ENCODE measurements around the gene BTF3.

Gene BTF3

DNA sequence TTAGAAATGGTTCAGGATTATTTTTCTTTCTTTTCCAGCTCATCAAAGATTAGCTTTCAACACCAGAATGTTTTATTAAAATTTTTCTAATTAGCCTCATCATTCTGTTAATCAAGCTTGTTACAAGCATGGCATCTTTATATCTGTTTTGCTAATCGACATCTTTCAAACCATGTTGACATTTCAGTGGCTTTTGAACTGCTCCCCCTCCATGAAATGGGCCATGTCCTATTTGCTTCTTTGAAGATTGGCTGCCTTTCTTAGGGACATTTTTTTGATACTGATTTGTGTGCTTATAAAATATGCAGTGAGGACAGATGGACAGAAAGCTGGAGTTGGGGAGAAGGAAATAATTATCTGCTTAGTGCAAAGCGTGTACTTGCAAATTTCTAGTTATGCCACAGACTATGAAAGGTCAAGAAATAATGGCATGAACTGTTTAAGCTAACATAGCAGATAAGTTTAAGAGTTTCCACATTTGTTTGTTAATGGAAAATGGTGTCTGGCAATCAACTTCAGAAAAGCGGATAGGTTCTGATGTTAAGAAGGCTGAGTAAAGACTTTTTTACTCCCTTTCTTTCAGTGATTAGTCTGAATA is 27.5 kb downstream of the BTF3 start:
- no peak for DNase-seq

DNA sequence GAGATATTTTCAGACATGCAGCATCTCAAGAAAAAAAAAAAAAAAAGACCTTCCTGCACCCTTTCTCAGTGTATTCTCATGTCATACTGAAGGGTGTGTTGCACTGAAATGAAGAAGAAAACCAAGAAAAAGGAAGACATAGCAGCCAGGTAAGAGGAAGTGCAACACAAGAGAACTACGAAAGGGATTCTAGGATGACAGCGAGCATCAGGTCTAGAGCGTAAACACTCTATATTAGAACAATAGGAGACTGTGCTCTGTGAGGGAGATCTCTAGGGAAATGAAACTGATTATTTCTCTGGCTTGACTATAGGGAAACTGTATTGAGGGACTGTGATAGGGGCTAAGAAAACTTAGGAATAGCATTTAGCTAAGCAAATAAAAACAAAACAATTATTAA is 30.0 kb downstream of the BTF3 start:
- DNase-seq: no peak

DNA sequence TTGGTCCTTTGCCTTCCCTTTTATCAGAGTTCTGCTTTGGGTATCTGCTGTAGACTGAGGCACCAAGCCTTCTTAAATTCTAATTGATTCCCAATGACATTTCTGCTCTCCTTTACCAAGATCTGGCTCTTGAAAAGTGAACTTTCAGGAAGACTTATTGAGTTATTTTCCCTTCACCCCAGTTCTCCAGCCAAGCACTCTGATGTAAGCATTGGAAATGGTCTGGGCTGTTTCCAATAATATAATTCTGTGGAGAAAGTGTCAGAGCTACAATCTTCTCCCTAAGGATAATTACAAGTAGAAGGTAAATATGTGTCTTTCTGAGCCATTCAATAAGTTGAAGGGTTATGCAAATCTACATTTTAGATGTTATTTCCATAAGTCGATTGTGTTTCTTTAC is 30.8 kb downstream of the BTF3 start:
- DNase-seq: peak; percentile 50

DNA sequence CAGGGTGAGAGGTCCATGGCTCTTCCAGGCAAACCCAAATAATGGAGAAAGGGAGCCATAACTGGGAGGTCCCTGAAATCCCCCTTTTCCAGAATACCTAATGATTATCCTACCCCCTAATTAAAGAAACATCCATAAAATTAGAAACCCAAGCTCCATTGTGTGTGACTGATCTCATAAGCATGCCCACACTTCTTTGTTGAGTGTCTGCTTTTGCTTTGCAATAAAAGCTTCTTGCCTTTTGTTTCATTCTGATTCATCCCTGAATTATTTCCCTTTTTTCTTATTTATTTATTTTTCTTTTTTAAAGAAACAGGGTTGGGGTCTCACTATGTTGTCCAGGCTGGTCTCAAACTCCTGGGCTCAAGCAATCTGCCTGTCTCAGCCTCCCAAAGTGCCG is 33.1 kb downstream of the BTF3 start:
- DNase-seq: peak; percentile 40

DNA sequence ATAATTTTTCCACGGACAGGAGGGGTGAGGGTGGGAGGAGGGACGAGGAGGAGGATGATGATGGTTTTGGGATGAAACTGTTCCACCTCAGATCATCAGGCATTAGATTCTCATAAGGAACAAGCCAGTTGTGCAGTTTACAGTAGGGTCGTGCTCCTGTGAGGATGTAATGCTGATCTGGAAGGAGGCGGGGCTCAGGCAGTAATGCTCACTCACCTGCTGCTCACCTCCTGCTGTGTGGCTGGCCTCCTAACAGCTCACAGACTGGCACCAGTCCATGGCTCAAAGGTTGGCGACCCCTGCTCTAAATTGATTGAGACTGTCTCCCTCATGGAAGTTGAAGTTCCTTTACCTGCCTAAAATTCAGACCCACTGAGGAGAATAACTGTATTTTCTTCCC is 34.0 kb downstream of the BTF3 start:
- DNase-seq: no peak

DNA sequence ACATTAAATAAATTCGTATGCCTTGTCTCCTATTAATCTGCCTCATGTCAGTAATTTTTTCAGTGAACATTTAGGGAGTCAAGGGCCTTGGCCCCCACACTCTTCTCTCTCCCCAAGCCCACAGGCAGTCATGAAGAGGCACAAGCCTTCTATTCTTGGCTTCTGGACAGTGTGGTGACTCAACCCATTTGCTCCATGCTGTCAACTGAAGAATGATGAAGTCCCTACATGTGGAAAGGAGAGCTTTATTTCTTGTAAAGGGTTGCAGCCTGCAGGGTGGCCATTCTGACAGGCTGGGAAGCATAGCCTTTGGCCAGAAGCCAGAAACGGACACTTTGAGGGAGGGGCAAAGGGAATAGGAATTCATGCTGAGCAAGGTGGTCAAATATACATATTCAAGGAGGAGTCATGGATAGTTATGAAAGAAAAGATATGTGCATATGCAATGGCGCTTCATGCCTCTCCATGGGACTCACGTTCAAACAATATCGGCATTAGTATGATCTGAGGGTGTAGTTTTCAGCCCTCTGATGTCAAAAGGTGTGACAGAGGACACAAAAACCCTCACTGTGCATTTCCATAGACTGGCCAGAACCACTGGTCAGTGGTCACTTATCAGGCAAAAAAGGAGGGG is 35.9 kb downstream of the BTF3 start:
- DNase-seq: peak; percentile 55

DNA sequence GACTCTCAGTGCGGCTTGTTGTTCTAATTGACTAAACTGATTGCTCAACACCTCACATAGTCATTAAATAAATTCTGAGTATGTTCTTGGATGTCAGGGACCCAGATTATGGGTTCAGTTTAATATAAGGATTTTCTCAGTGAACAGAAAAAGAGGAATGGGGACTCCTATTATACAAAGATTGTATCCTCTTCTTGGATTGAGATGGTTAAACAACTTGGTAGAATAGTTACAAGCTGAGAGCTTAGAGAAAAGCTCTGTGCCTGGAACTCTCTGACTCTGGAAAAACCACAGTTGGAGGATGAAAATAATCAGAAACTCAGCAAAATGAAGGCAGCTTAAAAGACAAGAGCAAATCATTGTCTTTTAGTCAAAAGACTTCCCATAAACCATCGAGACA is 36.7 kb downstream of the BTF3 start:
- no peak for DNase-seq

DNA sequence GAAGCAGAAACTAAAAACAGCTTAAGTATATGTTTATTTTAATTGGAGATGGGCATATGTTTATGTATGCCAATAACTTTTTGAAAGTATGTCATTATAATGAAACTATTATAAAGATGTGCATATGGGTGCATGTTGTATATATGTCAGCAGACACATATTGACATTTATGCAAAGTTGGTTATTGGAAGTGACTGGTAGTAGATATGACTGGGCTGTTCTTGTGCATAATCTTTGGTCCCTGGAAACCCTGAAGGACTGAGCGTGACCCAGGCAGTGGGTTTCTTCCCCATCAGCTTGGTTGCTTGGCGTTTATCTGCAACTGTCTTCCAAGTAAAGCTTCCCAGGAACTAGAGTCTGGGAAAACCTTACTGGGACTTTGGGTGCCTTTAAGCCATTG is 41.5 kb downstream of the BTF3 start:
- no peak for DNase-seq

DNA sequence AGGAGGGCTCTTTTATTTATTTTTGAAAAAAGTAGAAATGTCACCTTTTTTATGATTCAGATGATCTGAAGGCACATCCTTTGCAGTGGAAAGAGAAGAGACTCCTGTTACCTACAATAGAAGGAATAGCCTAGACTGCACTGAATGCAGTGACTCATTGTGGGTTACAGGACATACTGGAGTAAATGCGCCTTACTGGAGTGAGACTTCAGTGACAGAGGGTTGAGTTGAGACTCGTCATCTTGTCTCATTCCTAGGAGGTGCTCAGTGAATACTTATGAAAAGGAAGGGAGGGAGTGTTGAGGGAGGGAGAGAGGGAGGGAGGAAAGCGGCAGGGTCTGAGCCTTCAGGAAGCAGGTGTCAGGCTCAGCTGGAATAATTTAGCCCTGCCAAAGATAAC is 42.0 kb downstream of the BTF3 start:
- DNase-seq: peak; percentile 65

DNA sequence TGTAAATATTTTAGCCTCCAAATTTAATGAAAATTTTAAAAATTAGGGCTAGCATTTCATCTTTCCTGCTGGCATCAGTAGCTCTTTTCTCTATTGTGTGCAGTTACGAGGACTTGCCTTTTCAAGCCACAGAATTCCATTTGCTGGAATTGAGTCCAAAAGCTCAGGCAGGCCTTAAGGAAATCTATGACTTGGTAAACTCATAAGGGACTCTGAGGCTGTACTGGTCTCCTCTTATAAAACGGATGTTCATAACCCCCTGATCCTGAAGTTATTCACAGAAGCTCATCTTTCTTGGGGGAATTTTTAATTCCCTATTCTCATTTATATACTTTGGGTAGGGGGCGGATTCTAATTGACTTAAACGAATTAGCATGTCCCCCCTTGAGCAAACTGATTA is 43.8 kb downstream of the BTF3 start:
- DNase-seq: no peak

DNA sequence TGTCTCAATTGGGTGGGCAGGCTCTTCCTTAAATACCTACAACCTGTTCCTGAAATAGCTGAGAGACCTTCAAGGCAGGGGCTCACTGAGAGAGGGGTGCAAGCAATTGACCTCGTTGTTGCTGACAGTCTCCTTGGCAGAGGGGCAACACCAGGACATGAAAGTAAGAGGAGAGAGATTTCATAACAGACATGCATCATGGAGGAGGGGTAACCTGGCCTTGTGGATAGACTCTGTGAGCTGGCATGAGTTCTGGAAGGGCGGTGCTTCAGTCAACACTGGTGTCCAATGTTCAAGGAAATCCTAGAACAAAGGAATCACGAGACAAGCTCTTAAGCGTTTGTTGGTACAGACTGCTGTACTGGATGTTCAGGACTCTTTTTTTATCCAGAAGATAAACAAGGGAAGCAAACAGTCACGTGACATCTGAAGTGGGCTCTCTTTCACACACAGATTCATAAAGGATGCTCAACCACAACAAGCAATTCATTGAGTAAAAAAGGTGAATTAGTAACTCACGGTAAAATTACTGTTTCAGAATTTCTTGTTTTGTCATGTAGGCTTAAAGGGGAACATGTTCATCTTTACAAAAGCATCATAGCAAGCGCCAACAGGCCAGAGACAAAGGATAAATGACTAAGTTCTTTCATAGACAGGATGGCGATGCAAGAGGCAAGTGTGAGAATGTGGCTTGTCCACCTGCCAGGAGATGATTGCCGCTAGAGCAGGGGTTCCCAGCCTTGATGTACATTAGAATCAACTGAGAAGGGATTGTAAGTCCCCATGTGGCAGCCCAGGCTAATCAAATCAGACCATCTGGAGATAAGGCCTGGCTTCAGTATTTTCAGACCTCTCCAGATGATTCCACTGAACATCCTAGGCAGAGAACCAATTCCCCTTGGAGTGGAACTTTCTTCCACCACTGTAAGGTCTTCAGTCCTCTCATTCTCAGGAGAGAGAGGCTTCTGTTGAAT is 46.5 kb downstream of the BTF3 start:
- DNase-seq: no peak

DNA sequence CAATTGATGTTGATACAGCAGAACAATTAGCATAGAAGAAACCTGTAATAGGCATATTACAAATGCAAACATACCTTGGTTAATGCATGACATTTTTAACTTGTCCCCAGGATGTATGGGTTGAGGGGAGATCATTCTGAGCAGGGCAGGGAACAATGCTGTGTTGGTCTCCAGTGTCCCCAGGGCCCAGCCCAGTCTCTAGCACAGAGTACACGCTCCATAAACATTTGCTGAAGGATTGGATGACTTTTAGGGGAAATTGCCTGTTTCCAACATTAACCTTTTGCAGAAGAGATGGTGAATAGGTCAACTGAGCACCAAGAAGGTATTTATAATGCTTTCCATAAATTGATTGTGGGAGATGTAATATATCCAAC is 47.1 kb downstream of the BTF3 start:
- no peak for DNase-seq

DNA sequence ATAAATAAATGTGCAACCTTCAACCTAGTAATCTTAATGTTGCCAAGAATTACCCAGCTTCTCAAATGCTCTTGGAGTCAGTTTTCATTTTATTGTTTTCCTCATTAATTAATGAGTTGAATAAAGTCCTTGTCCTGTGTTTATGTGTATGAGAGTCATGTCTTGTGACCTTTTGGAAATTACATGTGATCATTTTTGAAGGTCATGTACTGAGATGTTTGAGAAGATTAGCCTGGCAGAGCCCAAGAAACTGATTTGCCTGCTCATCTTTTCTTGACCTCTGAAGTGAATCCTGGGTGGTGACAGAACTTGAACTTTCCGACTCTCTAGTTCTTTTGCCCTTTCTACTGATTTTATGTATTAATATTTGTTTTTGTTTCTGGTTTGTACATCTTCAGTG is 51.8 kb downstream of the BTF3 start:
- no peak for DNase-seq

DNA sequence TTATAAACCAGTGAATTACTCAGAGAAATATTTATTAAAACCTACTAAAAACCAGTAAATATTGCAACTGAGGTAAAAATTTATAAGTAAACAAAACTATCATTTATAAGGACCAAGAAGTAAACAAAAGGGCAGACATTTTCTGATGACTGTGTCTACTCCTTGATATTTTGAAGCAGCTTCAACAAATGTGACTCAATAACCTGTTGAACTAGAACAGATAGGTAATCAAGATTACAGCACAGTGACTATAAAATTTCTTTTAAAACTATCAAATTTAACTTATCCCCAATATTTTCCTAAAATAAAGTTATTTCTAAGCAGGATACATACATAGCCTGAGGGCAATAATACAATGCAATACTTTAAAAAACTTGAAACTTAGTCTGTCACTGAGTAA is 54.4 kb downstream of the BTF3 start:
- DNase-seq: no peak

Data from fibroblast of skin of abdomen (primary cell).